Calu3 (cell line): ENCODE data around the gene MACROD2. TPM values are rescaled to one million over a fixed set of nuclear protein-coding genes. Genes with fewer than 3 reads are reported as not detected.

ENCODE experiments used
- BruUV-seq: library from RNA; stranded (reverse); fragments of 400-500 nt; replicated peaks from 2 replicates; lab custom pipeline; 2021; lab: Mats Ljungman, UMichigan
- CTCF ChIA-PET: fragments of 300-600 bp; sonication (Branson Sonifier 250); formaldehyde crosslinking; loops from one replicate; lab custom pipeline; 2022; ENCODE audit warnings: antibody characterized with exemption; lab: Charles Lee
- DNase-seq: peaks from one replicate; pipeline ENCODE4 v3.0.0; 2022
- H3K27ac Mint-ChIP-seq: one replicate; pipeline ENCODE4 v1.8.0; 2022; ENCODE audit warnings: mixed read lengths; ENCODE audit not compliant: unreplicated experiment
- H3K27me3 Mint-ChIP-seq: one replicate; pipeline ENCODE4 v1.8.0; 2022; ENCODE audit warnings: mixed read lengths; ENCODE audit not compliant: unreplicated experiment
- H3K36me3 Mint-ChIP-seq: one replicate; pipeline ENCODE4 v1.8.0; 2022; ENCODE audit warnings: mild to moderate bottlenecking, moderate library complexity, mixed read lengths; ENCODE audit not compliant: insufficient read depth, unreplicated experiment
- H3K4me1 Mint-ChIP-seq: one replicate; pipeline ENCODE4 v1.8.0; 2022; ENCODE audit warnings: mild to moderate bottlenecking, low read depth, mixed read lengths; ENCODE audit not compliant: unreplicated experiment
- H3K4me3 Mint-ChIP-seq: one replicate; pipeline ENCODE4 v1.8.0; 2022; ENCODE audit warnings: mild to moderate bottlenecking, low read depth, moderate library complexity, mixed read lengths; ENCODE audit not compliant: unreplicated experiment
- H3K9me3 Mint-ChIP-seq: one replicate; pipeline ENCODE4 v1.8.0; 2022; ENCODE audit warnings: low read depth, mixed read lengths; ENCODE audit not compliant: unreplicated experiment
- intact Hi-C: fragments of 100-400 bp; cut with micrococcal nuclease; formaldehyde crosslinking; loops from one replicate; pipeline ENCODE4 v1.10.0; 2022; ENCODE audit not compliant: unreplicated experiment
- total RNA-seq: library from RNA; stranded (reverse); gene quantifications from 2 replicates; pipeline ENCODE4 v1.2.3, GENCODE V29; 2022
- TF ChIP-seq, protein P1 (sequence below): fragments of 200-600 bp; IDR thresholded peaks from one replicate; pipeline ENCODE4 v1.8.0; 2022; ENCODE audit warnings: antibody characterized with exemption; ENCODE audit not compliant: unreplicated experiment

The MACROD2 gene
- total RNA-seq, 1 experiment from 2014 or later, result 29.4 TPM

DNA sequence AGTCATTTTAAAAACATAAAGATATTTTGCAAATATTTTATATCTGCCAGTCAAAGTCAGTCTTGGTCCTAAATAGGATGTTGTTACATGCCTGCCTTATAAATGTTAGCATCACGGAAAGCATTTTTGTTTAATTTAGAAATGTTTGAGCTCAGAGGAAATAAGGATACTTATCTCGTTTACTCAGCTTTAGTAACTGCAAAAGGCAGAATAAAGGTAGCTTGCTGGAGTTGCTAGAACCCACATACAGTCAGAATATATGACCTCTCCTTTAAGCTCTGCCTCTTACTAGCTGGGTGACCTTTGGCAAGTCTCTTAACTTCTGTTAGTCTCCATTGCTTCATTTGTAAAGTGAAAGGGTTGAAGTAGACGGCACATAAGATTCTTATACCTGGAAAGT is 1710.7 kb downstream of the MACROD2 start:
- Mint-ChIP-seq H3K4me1 (peaks cover 15% of the 10 kb centered on the region), H3K27me3 (no peaks in the 10 kb centered on the region), H3K27ac (no peak overlapping the region), H3K4me3 (no peak overlapping the region), H3K9me3 (no peaks in the 10 kb centered on the region), H3K36me3 (no peaks in the 10 kb centered on the region)
- TF ChIP-seq, protein P1, sequence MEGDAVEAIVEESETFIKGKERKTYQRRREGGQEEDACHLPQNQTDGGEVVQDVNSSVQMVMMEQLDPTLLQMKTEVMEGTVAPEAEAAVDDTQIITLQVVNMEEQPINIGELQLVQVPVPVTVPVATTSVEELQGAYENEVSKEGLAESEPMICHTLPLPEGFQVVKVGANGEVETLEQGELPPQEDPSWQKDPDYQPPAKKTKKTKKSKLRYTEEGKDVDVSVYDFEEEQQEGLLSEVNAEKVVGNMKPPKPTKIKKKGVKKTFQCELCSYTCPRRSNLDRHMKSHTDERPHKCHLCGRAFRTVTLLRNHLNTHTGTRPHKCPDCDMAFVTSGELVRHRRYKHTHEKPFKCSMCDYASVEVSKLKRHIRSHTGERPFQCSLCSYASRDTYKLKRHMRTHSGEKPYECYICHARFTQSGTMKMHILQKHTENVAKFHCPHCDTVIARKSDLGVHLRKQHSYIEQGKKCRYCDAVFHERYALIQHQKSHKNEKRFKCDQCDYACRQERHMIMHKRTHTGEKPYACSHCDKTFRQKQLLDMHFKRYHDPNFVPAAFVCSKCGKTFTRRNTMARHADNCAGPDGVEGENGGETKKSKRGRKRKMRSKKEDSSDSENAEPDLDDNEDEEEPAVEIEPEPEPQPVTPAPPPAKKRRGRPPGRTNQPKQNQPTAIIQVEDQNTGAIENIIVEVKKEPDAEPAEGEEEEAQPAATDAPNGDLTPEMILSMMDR, result no peak
- CTCF ChIA-PET, result no interaction called here
- BruUV-seq, result no TSS peak
- no peak for DNase-seq
- intact Hi-C loops, result no loop called here

- Mint-ChIP-seq H3K27me3 (no peaks in the 10 kb centered on the region), H3K27ac (no peak overlapping the region), H3K4me3 (no peak overlapping the region), H3K36me3 (no peaks in the 10 kb centered on the region), H3K4me1 (peaks cover 15% of the 10 kb centered on the region), H3K9me3 (no peaks in the 10 kb centered on the region)
- intact Hi-C loops, result no loop called here
- CTCF ChIA-PET, result no interaction called here
- no TSS peak for BruUV-seq
- TF ChIP-seq, protein P1, result no peak
- DNase-seq, result no peak
These were observed 1711.4 kb downstream of the MACROD2 start for GRCh38 chr20:15706719-15707118.

- Mint-ChIP-seq H3K27me3 (no peaks in the 10 kb centered on the region), H3K27ac (no peak overlapping the region), H3K9me3 (no peaks in the 10 kb centered on the region), H3K36me3 (no peaks in the 10 kb centered on the region), H3K4me3 (no peak overlapping the region), H3K4me1 (peaks cover 4% of the 10 kb centered on the region)
- intact Hi-C loops, result no loop called here
- peak; percentile 19 for DNase-seq
- no TSS peak for BruUV-seq
- TF ChIP-seq, protein P1, result no peak
- CTCF ChIA-PET, result no interaction called here
These were observed 1713.8 kb downstream of the MACROD2 start for GRCh38 chr20:15708984-15709598.

DNA sequence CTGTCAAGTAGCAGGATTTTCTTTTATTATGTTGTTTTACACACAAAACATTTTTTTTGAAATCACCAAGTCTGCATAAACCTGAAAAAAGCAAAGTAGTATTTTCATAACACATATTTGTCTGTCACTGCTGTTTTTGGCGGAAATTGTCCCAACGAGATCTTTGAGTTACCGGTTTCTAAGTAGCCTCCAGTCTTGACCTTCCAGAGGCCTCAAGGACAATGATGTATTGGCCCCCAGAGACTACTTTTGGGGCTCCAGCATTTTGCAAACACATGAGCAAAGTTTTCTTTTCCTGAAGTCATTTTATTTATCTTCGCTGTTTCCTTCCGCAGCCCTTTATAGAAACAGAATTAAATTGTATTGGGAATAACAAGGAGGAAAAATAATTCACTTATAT is 1715.3 kb downstream of the MACROD2 start:
- H3K9me3 Mint-ChIP-seq, result no peaks in the 10 kb centered on the region
- no peak overlapping the region for H3K4me3 Mint-ChIP-seq
- no peaks in the 10 kb centered on the region for H3K27me3 Mint-ChIP-seq
- DNase-seq, result no peak
- TF ChIP-seq, protein P1, result no peak
- no peak overlapping the region for H3K27ac Mint-ChIP-seq
- BruUV-seq, result no TSS peak
- CTCF ChIA-PET, result no interaction called here
- H3K36me3 Mint-ChIP-seq, result no peaks in the 10 kb centered on the region
- H3K4me1 Mint-ChIP-seq, result no peaks in the 10 kb centered on the region
- intact Hi-C loops, result no loop called here
